Kidney epithelial cell (primary cell): Measurements from ENCODE around the gene CASK. TPM values are rescaled to one million over a fixed set of nuclear protein-coding genes. Genes with fewer than 3 reads are reported as not detected.

Experiments
- DNase-seq: peaks from one replicate; pipeline ENCODE4 v3.0.0-alpha.2; 2010; ENCODE audit warnings: low read depth
- H3K27me3 ChIP-seq: 2 replicates; pipeline ENCODE4 v1.6.0; 2011; ENCODE audit warnings: low read length; ENCODE audit not compliant: control insufficient read depth, insufficient read depth
- H3K36me3 ChIP-seq: 2 replicates; pipeline ENCODE4 v1.5.1; 2011; ENCODE audit warnings: low read length; ENCODE audit not compliant: control insufficient read depth, insufficient read depth
- H3K4me3 ChIP-seq: 2 replicates; pipeline ENCODE4 v1.5.1; 2011; ENCODE audit warnings: low read depth, mild to moderate bottlenecking, control low read depth, low read length
- total RNA-seq: library from RNA; depleted of rRNA; stranded (reverse); fragments of >200 nt; gene quantifications from 2 replicates; pipeline ENCODE4 v1.2.3, GENCODE V29; 2015
- TF ChIP-seq, protein P1 (sequence below): IDR thresholded peaks from 2 replicates; pipeline ENCODE4 v1.5.1; 2011; ENCODE audit warnings: mild to moderate bottlenecking, moderate library complexity, low read length, control low read depth, inconsistent platforms; ENCODE audit not compliant: insufficient read depth, poor library complexity, severe bottlenecking

The CASK gene
- total RNA-seq, 1 donor from 2014 or later, result 69.1 TPM

DNA sequence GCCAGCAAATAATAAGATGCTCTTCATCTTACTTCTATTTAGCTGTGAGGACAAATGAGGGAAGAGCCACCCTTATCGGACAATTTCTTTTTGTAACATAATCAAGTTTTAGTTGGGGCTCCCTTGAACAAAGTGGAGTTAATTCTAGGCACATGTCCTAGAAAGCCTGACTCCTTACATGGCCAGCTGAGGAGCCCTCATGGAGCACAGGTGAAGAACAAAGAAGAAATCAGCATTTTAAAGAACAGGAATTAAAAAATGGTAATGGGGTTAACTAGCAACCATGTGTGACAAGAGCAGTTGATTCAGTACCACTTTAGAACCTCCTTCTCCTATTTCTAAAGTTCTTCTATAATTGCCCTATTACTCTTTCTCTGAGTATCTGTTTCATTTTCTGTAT, 183.5 kb downstream of the CASK start:
- TF ChIP-seq, protein P1, sequence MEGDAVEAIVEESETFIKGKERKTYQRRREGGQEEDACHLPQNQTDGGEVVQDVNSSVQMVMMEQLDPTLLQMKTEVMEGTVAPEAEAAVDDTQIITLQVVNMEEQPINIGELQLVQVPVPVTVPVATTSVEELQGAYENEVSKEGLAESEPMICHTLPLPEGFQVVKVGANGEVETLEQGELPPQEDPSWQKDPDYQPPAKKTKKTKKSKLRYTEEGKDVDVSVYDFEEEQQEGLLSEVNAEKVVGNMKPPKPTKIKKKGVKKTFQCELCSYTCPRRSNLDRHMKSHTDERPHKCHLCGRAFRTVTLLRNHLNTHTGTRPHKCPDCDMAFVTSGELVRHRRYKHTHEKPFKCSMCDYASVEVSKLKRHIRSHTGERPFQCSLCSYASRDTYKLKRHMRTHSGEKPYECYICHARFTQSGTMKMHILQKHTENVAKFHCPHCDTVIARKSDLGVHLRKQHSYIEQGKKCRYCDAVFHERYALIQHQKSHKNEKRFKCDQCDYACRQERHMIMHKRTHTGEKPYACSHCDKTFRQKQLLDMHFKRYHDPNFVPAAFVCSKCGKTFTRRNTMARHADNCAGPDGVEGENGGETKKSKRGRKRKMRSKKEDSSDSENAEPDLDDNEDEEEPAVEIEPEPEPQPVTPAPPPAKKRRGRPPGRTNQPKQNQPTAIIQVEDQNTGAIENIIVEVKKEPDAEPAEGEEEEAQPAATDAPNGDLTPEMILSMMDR, result no peak
- H3K4me3 ChIP-seq, result no peak overlapping the region
- no peak for DNase-seq
- no peaks in the 10 kb centered on the region for H3K36me3 ChIP-seq
- no peaks in the 10 kb centered on the region for H3K27me3 ChIP-seq

DNA sequence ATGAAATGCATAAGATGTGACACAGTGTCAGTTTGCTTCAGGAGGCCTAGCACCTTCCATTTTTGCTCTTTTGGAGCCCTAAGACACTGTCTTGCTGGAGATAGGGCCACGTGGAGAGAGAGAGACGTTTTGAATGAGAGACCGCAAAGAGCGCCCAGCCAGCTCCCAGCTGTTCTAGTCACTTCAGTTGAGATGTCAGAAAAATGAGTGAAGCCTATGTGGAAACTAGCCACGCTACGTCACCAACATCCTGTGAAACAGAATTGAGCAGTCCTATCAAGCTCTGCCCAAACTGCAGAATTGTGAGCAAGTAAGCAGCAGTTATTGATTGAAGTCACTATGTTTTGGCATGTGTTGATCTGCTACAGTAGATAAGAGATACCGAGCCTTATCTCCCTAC, 186.3 kb downstream of the CASK start:
- no peaks in the 10 kb centered on the region for H3K36me3 ChIP-seq
- TF ChIP-seq, protein P1, result no peak
- no peak overlapping the region for H3K4me3 ChIP-seq
- no peaks in the 10 kb centered on the region for H3K27me3 ChIP-seq
- DNase-seq, result no peak

DNA sequence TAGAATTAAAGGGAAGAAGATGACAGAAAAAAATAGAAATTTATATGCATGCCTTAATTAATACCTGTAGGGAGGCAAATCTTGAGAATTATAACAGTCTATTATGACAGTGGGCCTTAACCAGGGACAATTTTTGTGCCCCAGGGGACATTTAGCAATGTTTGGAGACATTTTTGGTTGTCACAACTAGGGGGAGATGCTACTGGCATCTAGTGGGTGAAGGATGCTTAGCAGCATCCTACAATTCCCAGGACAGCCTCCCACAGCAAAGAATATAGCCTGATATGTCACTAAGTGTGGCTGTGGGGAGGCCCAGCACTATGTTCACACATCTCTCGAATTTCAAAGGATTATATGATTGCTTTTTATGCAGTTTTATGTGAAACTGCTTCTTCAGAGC, 188.8 kb downstream of the CASK start:
- Histone ChIP-seq H3K36me3 (no peaks in the 10 kb centered on the region), H3K27me3 (no peaks in the 10 kb centered on the region), H3K4me3 (no peak overlapping the region)
- DNase-seq, result no peak
- TF ChIP-seq, protein P1, result peak; percentile 36

DNA sequence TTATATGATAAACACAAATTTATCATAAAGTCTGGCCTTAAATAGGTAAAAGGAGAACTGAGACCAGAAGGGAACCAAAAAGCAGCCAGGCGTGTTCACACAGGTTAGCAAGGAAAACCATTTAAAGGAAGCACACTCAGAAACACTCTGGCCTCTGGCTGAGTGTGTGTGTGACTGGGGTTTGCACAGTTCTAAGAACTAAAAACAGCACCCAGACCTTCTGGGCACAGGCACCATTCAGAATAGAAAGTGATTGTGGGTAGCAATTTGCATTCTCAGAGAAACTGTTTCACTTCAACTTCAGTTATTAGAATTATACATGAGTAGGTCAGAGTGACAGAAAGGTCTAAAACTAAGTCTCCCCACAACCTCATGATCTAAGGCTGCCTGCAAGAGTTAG, 189.4 kb downstream of the CASK start:
- Histone ChIP-seq H3K4me3 (no peak overlapping the region), H3K36me3 (no peaks in the 10 kb centered on the region), H3K27me3 (no peaks in the 10 kb centered on the region)
- no peak for DNase-seq
- TF ChIP-seq, protein P1, result no peak

DNA sequence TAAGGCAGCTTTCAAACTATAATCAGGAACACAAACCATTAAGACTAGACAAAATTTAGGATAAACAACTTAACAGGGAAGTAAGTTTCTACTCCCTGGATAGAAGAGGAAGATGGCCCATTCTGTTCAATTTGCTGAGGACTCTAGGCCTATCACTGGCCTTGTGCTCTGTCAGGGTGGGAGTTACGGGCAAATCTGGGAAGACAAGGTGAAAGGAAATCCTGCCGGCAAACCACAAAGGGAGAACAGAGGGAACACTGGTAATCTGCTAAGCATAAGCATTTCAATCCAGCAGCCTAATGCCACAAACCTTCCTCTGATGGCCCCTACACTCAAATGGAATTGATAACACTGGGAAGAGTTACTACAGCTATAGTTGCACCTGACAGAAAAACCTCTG, 191.1 kb downstream of the CASK start:
- no peaks in the 10 kb centered on the region for H3K27me3 ChIP-seq
- TF ChIP-seq, protein P1, result no peak
- H3K4me3 ChIP-seq, result no peak overlapping the region
- no peak for DNase-seq
- H3K36me3 ChIP-seq, result no peaks in the 10 kb centered on the region

DNA sequence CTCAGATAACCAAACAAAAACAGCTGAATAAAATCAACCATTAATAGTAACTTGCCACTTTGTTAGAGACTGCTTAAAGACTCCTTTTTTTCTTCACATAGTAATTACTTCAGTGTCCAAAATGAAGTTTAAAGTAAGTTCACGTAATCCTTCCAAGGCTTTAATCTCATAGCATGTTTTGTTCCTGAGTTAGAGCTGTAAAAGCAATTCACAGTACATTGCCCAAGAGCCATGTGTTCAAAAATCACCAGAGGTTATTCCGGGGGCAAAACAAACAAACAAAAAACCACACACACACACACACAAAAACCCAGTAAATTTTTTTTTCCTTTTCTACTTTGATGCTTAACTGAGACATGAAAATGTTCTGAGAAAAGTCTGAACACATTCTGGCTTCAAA, 193.3 kb downstream of the CASK start:
- no peak overlapping the region for H3K4me3 ChIP-seq
- no peaks in the 10 kb centered on the region for H3K36me3 ChIP-seq
- no peaks in the 10 kb centered on the region for H3K27me3 ChIP-seq
- no peak for DNase-seq
- TF ChIP-seq, protein P1, result no peak
